Measurements from ENCODE around the gene ISG20L2.

The ISG20L2 gene

DNA sequence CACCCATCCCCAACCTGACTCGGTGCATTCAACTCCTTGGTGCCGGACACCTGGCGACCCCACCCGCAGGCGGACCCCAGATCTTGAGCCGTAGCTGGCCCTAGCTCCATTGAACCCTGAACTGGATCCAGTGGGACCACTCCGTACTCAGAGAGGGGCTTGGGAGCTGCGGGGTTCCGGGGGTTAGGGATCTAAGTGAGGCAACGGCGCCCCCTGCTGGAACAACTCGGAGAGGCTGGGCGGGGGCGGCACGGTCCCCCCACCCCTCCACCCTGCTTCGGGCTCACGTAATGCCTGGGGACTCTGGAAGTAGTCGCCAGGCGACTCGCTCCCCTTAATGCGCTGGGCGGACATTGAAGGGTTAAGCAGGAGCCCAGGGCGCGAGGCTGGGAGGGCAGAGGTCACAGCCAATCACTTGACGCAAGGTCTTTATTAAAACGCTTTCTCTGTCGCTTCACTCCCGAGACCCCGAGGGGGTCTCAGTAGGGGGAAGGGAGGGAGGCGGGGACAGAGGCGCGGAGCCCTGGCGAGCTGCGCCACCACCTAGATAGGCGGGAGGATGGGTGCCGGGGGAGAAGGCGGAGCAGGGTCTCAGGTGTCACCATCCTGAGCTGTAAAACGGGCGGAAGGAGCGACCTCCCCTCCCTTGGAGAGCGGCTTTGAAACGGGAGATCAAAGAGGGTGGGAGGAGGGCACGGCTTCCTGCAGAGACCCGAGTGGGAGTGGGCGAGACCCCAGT is 22.5 kb downstream of the ISG20L2 start:
- peak; percentile 61 for DNase-seq

DNA sequence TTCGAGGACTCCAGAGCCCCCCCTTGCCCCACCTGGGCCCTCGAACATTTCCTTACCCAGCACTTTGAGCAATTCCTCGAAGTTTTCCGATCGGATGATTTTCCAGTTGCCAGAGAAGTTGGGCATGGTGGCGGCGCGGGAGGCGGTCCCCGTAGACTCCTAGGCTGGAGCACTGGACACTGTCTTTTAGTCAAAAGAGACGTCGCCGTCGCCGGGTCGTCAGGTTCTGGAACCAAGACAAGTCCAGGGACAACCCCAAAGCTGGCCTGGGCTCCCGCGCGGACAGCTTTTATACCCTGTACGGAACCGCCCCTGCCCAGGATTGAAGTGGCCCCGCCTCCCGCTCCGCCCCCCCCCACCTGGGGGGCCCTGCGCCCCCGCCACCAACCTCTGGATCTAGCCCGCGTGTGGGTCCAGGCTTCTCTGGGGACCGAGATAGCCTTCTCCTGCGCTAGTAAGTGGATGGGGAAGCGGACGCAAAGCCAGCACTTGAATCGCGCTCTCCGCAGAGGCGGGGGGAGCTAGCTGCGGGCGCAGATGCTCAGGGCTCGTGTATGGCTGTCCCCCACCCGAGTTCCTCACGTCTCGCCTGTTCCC is 23.1 kb downstream of the ISG20L2 start, which contains the start of gene CRABP2:
CRABP2 (minus strand) TSS at position 263 of the 597 bp plus-strand sequence; CDS start at position 126, 137 bp downstream.
- DNase-seq = peak; percentile 21

DNA sequence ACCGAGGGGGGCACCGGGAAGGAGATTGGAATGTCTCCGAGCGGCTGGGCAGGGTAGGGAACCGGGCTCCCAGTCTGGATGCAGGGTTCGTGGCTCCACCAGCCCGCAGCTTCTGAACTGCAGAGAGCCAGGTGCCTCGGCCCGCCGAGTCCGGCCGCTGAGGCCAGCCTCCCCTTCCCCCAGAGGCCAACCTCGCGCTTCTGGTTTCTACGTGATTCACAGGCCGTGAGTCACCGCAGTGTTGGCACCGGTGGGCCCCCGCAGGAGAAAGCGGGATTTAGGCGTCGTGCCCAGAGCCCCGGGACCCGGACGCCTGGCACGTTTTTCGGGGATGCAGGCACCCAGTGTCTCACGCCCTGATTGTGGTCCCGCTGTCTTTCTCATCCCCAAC is 23.6 kb downstream of the ISG20L2 start:
- no peak for DNase-seq

DNA sequence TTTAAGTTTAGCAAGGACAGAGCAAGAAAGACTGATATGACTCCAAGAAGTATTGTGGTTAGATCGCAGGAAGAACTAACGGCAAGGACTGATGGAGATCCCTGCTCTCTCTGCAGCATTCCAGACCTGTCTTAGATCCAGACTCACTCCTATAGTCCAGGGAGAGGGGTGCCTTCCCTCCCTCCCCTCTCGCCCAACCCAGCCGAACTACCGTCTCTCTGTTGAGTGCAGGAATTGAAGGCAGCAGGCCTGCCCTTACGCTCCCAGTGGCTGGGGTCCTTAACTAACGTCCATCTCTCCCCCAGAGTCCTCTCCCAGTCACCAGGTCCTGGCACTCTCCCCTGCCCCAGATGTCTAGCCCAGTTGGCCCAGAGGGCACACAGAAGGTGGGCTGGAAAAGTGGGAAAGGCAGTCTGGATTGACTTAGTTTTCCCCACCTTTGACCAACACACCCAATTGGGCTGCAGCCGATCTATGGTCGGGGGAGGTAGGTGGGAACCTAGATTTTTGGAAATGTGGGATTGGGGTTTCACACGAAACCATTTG is 24.3 kb downstream of the ISG20L2 start:
- no peak for DNase-seq

DNA sequence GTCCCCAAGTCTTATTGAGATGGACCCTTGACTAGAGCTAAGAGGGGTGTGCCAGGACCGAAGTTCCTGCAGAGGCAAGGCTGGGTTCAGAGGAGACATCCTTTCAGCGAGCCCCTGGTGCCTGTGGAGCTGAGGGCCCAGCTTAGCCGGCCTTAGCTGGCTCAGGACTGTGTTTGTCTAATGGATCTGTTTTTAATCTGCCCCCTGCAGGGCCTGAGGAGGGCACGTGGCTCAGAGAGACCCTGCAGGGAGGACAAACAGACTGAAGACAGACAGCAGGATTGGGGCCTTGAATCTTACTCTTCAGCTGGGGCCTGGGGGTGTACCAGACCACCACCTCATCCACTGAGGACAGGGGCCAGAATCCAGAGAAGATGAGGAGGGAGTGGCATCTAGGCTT is 24.8 kb downstream of the ISG20L2 start:
- no peak for DNase-seq

DNA sequence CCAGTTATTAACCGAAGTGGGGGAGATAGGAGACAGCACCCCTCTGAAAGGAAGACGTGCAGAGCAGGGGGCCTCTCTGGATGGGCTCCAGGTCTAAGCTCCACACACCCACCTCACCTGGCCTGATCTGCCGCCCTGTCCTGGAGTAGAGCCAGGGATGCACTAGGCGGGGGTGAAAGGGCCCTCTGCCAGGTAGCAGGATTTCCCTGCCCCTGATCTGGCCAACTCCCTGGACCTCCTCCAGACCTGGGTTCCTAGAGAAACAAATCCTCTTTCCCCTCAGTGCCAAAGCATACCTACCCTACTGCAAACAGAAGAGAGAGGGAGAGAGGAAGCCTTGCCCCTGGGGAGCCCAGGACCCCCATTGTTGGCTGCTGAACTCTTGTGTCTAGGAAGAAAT is 25.2 kb downstream of the ISG20L2 start:
- no peak for DNase-seq

DNA sequence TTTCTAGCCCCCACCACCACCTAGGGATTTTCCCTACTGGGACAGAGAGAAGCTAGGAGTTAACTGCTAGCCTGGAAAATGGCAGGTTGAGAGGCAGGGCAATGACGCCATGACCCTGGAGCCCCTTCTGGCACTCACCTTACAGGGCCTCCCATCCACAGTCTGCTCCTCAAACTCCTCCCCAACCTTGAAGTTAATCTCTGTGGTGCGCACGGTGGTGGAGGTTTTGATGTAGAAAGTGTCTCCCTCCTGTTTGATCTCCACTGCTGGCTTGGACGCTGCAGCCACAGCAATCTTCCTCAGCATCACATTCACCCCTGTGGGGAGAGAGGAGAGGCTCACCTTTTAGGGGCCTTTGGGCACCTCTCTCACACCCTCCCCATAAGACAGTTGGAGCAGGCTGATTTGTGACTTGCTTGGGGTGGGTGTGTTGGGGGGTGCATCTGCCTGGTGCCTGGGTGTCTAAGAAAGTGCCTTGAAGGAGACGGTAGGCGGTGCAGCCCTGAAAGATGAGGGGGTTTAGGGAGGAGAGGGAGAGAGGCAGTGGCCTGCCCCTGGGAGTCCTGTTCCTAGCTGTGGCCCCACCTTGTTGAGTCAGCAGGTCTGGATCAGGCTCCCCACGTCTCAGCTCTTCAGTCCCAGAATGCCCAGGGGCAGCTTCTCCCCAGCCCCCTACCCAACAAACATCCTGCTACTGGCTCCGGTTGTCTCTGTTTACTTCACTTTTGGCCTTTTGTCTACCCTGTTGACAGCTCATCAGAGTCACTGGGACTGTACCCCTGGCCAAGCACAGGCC is 27.6 kb downstream of the ISG20L2 start:
- DNase-seq = no peak

DNA sequence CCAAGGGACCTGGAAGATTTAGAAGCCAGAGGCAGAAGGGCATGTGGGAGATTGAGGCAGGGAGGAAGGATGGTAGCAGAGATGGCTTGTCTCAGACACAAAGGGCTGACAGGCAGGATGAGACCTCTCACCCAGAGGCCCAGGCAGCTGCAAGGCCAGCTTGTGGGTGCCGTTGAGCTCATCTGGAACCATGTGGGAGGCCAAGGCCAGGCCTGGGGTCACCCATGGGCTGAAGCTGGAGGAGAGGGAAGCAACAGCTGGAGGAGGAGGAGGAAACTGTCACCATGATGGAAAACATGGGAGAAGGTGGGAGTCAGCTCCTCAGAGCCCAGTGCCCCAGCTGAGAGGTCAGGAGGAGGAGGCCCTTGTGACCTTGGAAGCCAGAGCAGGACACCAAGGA is 29.6 kb downstream of the ISG20L2 start:
- no peak for DNase-seq

DNA sequence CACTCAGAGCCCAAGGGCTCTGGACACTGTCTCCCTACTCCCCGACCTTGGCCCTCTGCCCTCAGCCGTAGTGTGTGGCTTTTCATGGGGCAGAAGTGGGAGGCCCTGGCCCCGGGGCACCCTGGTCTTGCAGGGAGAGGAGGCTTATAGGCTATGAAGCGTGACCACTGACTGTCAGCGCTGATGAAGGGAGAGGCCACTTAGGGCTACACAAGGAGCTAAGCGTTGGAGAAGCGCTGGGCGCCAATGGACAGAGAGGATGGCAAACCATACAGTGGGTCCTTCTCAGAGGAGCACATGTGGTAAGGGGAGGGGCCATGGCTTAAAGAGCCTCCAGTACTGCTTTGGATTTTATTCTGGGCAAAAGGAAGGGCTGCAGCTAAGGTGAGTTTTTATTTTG is 31.1 kb downstream of the ISG20L2 start:
- no peak for DNase-seq

DNA sequence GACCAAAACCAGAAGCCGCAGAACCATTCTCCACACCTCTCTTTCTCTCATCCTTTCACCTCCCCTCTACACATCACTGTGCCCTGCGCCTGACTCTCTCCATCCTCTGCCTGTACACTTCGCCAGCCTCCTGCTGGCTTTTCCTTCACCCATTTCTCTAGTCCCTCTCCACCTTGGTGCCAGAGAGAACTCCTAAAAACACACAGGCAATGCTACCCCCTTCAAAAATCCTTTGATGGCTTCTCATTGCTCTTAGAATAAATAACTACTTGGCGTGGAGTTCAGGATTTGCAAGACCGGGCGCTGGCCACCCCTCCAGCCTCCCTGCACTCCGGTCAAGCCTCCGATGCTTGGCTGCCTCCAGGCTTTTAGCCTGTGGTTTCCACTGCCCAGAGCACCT is 31.8 kb downstream of the ISG20L2 start:
- no peak for DNase-seq

DNA sequence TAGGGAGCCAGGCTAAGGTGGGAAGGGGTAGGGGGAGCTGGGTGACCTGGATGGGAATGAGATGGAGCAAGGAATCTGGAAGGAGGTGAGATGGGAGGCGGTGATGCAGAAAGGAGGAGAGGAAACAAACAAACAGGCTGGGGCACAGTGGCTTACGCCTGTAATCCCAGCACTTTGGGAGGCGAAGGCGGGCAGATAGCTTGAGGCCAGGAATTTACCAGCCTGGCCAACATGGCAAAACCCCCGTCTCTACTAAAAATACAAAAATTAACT is 33.9 kb downstream of the ISG20L2 start:
- DNase-seq = no peak

DNA sequence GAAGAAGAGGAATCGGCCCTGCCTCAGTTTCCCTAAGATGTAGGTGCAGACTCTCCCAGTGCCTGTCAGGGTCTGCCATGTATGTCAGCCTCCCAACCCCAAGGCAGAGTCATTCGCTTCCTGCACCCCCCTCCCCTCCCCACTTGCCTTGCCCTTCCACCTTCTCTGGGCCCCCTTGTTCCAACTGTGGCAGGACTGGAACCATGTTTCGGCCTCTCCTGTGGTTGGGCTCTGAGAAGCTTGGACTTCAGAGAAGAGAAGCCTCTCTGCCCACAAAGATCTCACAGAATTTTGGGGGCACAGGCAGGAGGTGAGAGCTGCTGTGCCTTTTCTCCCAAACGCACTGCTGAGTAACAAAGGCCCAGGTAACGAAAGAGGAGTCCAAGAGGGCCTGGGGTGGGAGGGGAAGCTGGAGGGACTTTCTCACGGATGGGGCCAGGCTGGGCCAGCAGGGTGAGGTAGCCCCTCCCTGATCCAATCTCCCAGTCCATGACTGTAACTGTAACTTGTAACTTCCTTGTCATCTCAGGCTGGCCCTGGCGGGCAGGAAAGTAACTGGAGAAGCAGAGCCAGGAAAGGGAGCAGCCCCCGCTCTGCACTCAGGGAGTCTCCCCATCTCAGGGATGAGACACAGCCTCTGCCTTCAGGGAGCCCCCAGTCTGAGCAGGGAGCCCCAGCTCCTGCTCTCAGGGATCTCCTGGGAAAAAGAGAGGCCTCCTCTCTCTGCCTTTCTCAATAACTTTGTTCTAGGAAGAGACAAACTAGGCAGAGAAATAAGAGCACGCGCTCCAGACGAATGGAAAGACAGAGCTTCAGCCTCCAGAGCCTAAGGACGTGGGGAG is 34.5 kb downstream of the ISG20L2 start:
- no peak for DNase-seq

DNA sequence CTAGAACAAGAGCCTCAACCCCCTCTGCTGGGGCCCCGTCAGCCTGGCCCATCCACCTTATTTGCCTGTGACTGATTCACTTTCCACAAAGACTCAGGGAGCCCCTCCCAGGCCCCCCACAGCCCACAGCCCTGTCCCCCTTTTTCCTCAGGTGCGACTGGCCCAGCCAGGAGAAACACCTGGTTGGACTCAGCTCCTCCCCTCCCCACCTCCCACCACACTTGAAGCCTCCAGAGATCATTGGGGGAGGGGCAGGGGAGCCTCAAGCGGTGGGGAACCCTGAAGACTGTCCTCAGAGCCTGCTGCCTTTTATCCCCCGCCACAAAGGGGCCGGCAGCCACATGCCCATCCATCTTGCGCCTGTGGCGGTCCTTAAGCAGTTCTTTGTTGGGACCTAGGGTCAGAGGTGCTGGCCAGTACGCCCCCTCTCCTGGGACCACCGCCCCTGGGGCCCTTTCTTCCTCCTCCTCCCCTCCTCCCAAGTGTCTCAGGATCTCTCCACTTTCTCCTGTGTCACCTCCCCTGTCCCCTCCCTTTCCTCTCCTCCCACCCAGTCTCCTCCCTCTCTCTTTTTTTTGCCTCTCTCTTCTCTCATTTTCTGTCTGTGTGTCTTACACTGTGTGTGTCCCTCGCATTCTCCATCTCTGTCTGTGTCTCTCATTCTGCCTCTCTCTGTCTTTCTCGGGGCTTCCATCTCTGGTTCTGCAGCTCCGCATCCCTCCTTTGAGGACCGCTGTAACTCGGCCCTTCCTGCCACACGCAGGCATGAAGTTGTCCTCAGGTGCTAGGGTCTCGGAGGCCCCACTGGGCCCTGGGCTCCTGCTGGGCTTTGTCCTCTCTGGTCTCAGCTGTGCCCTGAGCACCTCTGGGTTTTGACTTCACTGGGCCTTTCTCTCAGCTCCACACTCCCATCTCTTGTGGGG is 35.4 kb downstream of the ISG20L2 start:
- no peak for DNase-seq

DNA sequence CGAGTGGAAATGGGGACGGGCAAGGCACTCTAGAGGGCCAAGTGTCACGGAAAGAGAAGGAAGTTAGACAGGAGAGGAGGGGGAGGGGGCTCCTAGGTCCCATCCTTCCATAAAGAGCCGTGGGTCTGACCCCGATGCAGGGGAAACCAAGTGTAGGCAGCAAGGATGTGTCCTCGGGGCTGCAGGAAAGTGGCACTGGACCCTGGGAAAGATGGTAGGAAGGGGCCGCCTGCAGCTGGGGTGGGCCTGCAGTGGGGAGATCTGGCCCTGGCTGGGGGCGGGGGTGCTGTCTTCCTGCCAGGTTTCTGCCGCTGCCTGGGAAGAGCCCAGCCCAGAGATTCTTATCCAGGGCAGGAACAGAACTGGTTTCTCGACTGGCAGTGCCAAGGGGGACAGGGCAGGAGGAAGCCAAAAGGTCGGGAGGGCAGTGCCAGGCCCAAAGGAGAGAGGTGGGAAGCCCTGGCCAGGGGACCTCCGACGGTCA is 36.1 kb downstream of the ISG20L2 start:
- DNase-seq = no peak

DNA sequence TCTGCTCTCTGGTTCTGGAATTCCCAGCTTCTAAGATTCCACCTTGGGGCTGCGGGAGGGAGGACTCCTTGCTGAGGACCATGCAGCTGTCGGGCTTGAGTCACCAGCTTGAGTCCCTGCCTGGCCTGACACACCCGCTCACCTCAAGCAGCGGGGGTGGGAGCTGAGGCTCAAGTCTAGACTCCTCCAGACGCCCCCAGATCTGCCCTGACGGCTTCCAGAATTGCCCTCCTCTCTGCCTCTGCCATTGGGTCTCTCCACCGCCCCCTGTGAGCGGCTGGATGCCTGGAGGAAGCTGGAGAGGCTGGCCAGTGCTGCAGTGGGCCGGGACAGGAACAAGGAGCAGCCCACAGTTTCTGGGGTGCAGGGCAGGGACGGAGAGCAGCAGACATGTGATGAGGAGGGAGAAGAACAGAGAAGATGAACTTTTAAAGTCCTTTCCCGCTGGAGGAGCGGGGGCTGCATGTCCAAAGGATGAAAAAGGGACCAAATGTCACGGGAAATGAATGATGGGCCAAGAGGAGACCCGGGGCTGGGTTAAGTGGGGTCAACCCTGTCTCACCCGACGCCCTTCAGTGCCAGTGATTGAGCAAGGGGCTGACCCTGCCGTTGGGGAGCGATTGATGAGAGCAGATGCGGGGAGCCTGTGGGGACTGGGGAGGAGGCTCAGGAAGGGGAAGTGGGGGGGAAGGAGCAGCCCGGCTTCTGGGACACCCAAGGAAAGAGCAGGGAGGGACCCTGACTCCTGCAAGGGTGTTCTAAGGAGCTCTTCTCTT is 36.7 kb downstream of the ISG20L2 start:
- no peak for DNase-seq

DNA sequence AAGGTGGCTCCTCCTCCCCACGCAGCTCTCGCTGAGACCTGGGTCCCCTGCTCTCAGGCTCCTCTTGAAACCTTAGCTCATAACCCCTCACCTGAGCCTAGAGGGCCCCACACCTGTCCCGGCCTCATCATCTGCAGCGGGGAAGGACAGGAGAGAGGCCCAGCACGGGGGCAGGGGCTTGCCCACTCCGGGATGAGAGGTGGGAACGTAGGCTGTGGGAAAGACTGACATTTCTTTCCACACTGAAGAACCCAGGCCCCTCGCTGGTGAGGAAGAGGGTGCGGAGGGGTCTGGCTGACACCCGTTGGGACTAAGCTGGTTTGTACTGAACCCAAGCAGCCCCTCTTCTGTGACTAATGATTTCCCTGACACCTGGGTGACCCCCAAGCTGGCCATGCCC is 37.4 kb downstream of the ISG20L2 start:
- DNase-seq = no peak

DNA sequence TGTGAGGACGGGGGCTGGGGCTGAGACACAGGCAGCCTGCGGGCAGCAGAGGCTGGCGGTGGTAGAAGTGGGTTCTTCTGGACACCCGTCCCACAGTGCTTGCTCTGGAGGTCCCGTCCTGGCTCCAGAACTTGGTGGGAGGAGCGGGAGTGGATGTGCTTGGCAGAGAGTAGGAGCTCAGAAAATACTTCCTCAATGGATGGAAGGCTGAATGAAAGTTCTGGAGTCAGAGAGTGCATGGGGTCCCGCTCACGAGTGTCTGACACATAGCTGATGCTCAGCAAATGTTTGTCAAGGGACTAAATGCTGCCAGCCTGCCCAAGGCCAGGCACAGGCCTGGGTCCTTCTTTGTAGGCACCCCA is 37.9 kb downstream of the ISG20L2 start:
- no peak for DNase-seq

DNA sequence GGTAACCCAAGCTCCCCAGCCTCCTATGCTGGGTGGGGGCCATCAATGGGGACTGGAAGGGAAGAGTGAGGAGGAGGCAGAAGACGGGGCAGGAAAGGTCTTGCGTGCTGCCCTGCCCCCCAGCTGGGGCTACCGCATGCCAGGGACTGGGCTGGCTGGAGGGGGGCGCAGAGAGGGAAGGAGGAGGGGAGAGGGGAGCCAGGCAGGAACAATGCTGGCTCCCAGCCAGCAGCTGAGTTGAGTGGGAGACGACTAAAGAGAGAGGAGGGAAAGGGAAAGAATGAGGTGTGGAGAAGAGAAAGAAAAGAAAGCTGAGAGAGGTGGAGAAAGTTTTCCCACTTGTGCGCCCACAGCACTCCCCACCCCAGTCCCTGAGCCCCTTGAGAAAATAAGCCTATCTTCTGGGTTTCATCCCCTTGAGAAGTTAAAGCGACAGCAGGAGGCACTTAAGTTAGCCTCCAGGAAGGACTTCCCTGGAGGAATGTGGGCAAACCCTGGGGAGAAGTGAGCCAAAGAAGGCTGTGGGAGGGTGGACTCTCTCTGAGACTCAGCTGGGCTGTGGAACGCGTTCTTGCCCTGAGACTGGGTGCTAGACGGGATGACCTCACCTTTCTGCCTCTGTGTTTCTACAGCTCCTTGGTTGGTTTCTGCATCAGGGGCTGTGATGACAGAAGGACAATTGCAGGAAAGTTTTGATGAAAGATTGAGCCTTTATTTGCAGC is 38.5 kb downstream of the ISG20L2 start:
- DNase-seq = no peak

DNA sequence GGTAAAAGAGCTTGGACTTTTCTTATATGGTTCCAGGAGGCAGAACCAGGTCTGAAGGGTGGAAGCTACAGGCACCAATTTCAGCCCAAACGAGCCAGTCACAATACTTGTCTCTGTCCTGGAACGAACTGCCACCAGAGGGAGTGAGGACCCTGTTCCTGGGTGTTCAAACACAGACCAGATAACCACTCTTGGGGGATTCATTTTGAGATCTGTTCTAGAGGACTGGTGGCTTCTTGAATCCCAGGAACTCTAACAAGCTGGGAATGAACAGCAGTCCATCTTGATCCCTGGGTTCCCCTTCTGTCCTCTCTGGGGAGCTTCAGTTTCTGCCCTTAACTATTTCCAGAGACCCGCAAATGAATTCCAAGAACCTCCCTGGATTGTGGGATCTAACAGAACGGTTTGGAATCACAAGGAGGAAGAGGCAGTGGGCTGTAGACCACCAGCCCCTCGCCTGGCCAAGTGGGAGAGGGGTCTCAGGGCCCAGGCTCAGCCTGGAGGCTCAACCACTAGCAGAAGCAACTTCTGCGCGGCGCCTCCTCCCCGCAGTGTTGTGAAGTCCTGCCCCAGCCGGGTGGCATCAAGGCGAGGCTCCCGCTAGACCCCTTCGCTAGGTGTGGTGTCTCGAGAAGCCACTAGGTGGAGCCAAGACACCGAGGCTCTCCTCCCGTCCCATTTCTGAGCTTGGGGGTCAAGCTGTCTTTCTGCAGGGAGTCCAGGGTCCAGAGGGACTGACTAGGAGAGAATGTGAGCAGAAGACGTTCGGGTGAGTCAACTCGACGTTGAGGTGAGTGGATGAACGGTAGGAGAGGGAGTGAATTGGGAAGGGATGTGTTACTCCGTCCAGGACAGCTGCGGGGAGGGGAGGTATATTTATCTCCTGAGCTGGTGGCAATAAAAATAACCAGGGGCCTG is 39.3 kb downstream of the ISG20L2 start:
- DNase-seq = peak; percentile 75

Data from activated gamma-delta T cell treated with Interleukin-2 at 50 U/mL for 16 hours (primary cell).